ENCODE measurements around the gene AGAP3.

Gene AGAP3

GRCh38 chr7:151137076-151137675 is 50.9 kb downstream of the AGAP3 start:
- DNase-seq: no peak

- DNase-seq: no peak
These were observed 51.5 kb downstream of the AGAP3 start for GRCh38 chr7:151137791-151138152.

DNA sequence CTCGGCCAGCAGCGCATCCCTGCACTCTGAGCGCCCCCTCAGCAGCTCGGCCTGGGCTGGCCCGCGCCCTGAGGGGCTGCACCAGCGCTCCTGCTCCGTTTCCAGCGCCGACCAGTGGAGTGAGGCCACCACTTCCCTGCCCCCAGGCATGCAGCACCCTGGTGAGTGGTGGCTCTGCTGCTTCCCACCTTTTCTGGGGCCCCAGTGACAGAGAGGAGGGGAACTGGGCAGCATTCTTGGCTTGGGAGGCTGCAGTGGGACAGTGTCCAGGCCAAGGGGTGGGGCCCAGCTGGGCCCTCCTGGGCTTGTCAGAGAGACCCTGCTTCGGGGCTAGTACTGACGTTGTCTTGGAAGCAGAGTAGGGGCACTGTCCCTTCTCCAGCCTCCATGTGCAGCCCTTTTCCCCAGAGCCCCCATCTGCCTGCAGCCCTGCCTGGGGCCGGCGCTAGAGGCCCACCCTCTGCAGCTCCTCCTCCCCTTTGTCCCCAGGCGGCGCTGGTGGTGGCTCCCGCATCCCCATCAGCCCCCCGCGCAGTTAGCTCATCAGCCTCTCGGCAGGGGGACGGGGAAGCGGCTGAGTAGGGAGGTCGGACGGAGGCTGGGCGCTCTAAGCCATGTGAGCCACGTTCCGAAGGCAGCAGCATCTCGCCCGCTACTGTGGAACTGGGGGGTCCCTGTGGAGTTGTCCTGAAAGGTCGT is 52.0 kb downstream of the AGAP3 start:
- DNase-seq: no peak

DNA sequence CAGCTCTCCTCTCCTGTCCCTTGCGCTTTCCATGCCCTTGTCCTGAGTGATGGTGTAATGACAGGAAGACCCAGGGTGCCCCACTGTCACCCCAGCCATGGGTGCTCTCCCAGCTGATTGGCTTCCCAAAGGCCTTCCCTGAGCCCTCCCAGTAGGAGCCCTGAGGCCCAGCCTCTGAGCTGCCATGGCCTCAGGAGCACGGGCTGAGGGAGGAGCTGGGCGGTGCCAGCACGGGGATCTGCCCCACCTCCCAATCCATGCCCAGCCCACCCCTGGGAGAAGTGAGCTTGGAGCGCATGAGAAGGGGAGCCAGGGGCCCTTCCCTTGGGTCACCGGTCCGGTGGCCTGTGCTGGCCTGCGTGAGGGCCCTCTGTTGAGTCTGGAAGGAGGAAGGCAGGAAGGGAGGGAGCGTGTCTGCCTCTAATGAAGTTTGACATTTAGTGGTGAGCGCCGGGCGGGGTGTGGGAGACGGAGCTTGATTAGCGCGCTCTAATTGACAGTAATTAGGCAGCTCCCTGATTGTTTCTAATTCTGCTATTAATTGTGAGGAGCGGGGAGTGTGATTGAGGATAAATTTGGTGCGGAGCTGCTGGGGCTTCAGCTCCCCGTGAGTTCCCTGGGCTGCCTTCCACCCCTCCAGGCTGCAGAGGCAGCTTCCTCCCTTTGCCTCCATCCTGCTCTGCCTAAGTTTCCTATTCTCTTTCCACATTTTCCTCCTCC is 53.0 kb downstream of the AGAP3 start:
- no peak for DNase-seq

- no peak for DNase-seq
These were observed 53.5 kb downstream of the AGAP3 start for GRCh38 chr7:151139791-151140190.

DNA sequence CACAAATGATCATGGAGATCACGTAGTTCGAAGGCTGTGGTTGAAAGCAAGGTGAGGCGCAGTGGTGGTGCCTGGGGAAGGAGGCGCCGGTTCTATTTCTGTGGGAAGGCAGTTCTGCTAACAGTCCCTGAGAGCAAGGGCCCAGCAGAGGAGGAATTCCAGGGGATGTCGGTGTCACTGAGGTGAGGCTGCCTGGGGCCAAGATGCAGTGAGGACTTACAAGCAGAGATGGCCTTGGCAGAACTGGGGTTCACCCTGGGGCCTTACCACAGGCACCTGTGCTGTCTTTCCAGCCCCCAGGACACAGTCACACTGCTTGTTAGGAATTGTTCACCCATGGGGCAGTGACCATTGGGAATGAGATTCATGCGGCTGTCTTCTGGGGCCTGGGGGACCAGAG is 54.6 kb downstream of the AGAP3 start:
- DNase-seq: no peak

DNA sequence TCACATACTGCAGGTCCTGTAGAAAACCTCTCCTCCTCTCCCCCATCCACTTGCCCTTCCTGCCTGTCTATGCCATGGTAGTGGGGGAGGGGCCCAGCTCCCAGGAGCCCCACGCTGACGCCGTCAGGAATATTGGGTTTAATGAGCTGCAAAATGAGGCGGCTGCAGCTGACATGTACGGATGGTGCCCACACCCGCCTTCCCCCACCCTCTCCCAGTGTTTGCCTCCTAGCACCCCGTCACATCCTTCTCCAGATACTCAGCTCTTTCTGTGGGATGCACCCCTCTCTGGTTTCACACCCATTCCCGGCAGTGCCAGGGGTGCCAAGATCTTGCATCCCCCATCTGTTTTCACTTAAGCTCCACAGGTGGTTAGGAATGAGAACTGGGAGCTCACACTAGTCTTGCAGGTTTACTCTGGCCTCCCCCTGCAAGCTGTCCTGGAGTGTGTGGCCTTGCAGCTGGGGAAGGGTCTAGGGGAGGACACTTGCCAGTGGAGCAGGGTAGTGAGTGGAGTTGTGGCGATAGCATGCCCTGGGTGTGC is 55.1 kb downstream of the AGAP3 start:
- no peak for DNase-seq

DNA sequence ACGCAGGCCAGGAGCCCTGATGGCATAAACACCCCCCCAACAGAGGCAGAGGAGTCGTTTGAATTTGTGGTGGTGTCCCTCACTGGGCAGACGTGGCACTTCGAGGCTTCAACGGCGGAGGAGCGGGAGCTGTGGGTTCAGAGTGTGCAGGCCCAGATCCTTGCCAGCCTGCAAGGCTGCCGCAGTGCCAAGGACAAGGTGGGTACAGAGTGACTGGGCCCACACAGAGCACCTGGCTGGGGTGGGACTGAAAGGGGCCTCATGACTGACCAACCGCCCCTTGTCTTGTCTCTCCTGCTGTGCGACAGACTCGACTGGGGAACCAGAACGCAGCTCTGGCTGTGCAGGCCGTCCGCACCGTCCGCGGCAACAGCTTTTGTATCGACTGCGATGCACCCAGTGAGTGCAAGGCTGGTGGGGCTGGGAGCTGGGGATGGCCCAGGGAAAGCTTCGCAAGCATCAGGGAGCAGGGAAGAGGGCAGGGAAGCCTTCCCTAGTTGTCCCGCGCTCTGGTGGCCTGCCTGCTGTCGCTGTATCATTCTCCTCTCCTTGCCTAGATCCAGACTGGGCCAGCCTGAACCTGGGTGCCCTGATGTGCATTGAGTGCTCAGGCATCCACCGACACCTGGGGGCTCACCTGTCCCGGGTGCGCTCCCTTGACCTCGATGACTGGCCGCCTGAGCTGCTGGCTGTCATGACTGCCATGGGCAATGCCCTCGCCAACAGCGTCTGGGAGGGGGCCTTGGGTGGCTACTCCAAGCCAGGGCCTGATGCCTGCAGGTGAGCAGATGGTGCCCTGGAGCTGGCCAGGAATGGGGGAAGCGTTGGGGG is 55.8 kb downstream of the AGAP3 start:
- DNase-seq: no peak

DNA sequence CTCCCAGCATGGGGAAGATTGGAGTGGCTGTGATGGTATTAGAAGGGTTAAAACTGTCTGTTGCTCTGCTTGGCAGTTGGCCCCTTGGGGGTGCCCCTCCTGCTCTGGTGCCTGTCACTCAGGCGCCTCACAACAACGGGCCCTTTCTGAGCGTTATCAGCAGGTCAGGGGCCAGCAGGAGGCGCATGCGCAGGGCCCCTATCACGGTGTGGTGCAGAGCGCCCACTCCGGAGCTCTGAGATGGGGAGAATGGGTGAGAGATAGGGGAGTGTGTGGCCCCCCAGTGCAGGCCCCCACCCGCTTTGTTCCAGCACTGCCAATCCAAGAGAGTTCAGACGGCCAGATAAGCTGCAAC is 56.4 kb downstream of the AGAP3 start:
- no peak for DNase-seq

DNA sequence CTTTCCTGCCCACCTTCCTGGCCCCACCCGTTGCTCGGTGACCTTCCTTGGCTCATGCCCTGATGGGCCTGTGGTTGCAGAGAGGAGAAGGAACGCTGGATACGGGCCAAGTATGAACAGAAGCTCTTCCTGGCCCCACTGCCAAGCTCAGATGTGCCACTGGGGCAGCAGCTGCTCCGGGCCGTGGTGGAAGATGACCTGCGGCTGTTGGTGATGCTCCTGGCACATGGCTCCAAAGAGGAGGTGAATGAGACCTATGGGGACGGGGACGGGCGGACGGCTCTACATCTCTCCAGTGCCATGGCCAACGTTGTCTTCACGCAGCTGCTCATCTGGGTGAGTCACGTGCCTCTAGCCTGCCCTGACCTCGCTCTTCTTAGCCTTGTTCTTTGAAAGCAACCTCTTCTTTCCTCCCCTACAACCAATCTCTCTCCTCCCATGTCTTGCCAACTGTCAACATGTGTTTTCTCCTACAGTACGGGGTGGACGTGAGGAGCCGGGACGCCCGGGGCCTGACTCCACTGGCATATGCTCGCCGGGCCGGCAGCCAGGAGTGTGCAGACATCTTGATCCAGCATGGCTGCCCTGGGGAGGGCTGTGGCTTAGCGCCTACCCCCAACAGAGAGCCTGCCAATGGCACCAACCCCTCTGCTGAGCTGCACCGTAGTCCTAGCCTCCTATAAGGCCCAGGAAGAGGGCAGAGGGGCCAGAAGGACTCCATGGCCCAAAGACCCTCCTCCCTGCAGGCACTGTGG is 57.2 kb downstream of the AGAP3 start:
- DNase-seq: no peak

DNA sequence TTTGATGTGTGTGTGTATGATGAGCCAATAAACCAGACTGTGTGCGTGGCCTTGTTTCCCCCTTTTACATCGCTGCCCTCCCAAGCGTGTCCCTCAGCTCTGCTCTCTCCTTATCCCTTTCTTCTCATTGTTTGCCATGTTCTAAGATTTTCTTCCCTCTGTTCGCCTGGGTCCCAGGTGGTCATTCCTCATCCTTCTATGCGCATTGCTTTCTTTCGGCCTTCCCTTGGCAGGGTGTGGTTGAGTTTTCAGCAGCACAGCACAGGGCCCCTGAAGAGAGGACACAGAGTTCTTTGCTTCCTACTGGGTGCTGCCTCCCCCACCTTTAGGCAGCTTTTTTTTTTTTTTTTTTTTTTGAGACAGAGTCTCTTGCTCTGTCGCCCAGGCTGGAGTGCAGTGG is 58.1 kb downstream of the AGAP3 start:
- DNase-seq: no peak

GRCh38 chr7:151146761-151147160 is 60.5 kb downstream of the AGAP3 start:
- DNase-seq: no peak

GRCh38 chr7:151148319-151149259 is 62.3 kb downstream of the AGAP3 start:
- DNase-seq: no peak

- no peak for DNase-seq
These were observed 64.1 kb downstream of the AGAP3 start for GRCh38 chr7:151150388-151150787.

DNA sequence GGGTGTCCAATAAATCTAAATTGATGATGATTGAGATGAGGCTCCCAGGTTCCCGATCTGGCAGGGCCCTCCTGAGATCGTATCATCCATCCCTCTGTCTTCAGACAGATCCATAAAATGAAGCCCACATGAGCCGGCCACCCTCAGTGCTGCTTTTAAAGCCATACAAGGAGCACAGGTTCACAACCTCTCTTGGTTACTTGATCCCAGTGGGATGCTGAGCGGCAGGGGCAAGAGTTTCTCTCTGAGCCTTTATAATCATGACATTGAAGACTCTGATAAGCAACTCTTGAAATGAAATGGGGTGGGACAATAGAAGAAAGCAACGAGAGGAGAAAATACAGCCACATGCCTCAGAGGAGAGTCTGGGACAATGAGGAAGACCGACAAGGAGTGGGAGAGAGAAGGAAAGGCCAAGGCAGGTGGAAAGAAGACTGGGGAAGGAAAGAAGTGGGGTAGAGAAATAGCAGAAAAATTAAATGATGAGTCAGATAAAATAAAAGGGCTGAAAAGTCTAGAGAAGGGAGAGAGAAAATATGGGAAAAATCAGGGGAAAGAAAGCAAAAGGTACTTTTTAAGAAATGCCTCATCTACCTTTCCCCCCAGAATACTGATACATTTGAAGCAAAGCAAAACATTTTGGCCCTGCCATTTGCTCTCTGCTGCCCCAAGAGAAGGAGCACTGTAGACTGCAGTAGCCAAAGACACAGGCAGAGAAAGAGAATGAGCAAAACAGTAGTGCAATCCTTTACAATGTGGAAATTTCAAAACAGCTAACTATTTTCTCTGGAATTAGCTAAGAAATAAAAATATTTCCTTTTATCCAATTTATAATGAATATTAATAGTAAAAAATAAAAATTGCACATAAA is 66.6 kb downstream of the AGAP3 start:
- DNase-seq: no peak

- no peak for DNase-seq
These were observed 71.5 kb downstream of the AGAP3 start for GRCh38 chr7:151157645-151158329.

- DNase-seq: no peak
These were observed 75.5 kb downstream of the AGAP3 start for GRCh38 chr7:151161757-151162156.

DNA sequence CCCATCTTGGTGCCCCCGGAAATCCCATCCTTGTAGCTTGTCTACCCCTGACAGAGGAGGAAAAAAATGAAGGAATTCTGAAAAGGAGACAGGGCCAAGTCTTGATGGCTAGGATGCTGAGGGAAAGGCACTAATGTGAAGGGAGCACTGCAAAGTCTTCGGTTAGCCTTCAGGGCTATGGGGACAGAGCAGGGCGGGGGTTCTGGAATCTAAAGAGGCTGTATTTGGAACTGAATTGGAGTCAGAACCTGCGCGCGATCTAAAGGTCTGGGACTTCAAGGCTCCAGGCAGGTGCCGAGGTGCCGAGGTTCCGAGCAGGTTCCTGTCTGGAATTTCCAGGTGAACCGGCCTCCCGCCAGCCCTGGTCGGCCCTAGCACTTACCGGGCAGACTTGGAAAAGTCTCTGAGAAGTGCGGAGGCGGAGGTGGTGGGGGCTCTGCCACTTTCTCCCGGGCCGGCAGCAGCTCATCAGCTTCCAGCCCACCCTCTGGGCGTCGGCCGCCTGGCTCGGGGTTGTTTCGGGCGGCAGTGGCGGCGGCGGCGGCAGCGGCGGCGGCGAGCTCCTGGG is 80.4 kb downstream of the AGAP3 start:
- DNase-seq: no peak
